ENCODE measurements around the gene DVL3.
A peak's percentile ranks its signal among the peaks of the same experiment; 100 is the strongest.
"Not testable (repeated sequence)": the region's sequence is repeated elsewhere in the genome, so short reads cannot be mapped to it uniquely, and the experiment has no call there.

DVL3 gene

GRCh38 chr3:184156522-184156955 lies 1.4 kb downstream of the DVL3 start:
- DNase-seq = no peak

DNA sequence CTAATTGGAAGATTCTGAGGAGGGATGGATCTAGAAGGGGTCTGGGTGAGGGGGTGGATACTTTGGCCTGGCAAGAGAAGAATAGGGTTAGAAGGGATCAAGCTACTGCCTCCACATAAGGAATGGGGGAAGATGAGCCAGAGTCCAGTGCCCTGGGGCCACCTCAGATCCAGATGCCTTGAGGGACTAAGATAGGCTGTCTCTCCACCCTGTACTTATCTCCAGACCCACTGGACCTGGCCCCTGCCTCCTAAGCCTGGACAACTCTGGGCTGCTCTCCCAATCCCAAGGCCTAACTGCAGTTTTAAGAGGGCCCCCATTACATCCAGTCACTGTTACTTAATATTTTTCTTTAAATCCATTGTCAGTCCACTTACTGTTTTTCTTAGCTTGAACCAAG lies 2.0 kb downstream of the DVL3 start:
- no peak for DNase-seq

GRCh38 chr3:184158404-184158803 lies 3.2 kb downstream of the DVL3 start:
- DNase-seq = no peak

DNA sequence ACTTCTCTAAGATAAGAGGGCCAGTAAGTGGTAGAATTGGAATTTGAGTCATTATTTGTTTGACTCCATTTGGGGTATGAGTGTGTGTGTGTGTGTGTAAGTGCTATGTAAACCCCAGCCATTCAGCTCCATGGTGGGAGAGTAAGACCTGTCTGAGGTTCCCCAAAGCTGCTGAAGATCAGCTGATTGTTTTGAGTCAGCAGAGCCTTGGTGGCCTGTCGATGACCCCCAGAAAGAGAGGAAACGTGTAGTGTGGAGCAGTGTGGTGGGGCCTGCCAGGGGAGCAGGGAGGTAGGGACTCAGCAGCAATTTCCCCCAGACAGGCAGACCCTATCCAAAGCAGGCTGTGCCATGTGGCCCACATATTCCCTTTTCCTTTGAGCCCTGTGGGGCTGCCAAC lies 5.3 kb downstream of the DVL3 start:
- no peak for DNase-seq

DNA sequence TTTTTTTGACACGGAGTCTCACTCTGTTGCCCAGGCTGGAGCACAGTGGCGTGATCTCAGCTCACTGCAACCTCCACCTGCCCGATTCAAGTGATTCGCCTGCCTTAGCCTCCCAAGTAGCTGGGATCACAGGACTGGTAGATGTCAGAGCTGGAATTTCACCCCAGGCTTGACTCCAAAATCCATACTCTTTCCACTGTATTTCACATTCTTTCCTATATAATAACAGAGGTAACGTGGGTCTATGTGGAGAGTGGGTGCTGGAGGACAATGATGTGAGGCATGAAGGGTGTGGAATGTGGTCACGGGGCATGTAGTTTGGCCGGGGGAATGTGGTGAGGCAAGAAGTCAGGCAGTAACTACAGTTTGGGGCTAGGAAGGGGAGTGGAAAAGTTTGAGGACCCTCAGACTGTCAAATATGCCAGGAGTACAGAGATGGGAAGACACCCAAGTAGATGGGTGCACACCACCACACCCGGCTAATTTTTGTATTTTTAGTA lies 7.4 kb downstream of the DVL3 start:
- DNase-seq = not testable (repeated sequence)

GRCh38 chr3:184164648-184165330 lies 9.6 kb downstream of the DVL3 start:
- no peak for DNase-seq

DNA sequence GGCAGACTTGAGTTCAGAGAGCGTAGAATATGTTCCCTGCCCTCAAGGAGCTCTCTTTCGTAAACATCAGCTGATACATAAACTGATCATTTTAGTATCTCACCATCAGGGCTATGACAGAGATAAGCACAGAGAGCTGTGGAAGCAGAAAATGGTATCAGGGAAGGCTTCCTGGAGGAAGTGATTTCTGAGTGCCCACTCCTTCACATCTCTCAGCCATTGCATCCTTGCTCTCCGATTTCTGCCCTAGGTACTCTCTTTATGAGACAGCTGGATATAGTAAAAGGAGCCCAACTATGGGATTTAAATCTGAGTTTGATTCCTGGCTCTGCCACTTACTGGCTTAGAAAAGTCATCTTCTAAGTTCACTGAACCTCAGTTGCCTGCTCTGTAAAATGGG lies 10.4 kb downstream of the DVL3 start:
- no peak for DNase-seq

DNA sequence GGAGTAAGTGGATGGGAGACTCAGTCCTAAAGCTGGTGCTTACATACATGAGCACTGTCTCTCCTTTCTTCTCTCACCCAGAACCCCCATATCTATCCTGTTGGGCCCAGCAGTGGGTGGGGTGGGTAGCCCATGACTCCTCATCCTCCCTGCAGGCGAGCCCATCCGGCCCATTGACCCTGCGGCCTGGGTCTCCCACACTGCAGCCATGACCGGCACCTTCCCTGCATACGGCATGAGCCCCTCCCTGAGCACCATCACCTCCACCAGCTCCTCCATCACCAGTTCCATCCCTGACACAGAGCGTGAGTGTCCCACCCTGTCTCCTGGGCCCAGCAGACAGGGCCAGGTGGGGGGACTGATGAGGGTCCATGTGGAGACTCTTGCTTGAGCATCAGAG lies 11.5 kb downstream of the DVL3 start:
- DNase-seq = no peak

DNA sequence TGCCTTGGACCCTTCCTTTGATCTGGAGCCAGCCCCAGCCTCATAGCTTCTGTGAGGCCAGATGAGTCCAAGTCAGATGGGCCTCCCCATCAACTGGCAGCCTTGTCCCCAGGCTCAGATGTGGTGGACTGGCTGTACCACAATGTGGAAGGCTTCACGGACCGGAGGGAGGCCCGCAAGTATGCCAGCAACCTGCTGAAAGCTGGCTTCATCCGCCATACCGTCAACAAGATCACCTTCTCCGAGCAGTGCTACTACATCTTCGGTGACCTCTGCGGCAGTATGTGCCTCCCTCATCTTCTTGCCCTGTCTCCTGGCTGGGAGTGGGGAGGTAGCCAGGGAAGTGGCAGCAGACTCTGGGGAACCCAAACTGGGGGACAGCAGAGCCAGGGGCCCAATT lies 12.6 kb downstream of the DVL3 start:
- no peak for DNase-seq

DNA sequence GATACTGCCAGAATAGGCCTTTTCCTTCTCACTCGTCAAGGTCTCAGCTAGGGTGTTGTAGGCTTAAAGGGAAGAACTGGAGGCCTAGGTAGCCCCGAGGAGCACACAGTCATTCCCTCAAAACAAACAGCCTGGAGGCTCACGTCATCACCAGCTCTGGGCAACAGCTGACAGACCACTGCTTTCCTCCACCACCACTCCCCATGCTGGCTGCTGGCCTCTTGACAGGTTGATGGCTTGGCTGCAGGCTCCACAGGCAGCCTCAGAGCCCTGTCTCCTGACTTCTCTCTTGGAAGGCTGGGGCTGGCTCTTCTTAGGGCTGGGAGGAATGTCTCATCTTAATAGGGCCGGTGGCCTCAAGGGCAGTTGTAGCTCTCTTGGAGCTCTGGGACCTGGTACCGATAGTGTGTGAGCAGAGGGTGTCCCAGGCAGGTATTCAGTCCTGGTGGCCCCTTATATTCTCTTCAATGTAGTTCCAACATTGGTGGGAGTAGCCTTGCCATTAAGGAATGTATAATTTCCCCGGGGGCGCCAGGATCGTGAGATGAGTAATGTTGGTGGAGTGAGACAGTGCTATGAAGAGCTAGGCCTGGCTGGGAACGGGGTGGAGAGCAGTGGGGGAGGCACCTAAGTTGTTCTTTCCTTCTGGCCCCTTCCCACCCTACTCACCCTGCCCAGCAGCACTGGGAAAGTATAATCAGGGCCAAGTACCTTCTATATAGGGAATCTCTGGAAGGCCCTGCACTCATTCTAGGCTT lies 13.4 kb downstream of the DVL3 start:
- DNase-seq = no peak

GRCh38 chr3:184169896-184170875 lies 15.0 kb downstream of the DVL3 start:
- no peak for DNase-seq

DNA sequence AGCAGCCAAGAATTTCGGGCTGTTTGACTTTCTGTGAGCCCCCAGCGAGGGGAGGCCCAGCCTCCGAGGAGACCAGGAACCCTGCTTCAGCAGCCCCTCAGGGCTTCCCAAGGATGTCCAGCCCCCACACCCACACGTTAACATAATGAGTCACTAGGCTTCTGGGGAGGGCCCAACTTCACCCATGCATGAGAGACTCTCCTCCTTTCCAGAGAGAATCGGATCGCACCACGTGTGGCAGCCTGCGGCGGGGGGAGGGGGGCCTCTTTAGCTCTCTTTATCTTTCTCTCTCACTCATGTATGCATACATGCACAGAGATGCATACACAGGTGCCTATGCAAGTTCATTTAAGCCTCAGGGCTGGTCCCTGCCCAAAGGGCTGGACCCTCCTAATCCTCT lies 16.4 kb downstream of the DVL3 start:
- no peak for DNase-seq

DNA sequence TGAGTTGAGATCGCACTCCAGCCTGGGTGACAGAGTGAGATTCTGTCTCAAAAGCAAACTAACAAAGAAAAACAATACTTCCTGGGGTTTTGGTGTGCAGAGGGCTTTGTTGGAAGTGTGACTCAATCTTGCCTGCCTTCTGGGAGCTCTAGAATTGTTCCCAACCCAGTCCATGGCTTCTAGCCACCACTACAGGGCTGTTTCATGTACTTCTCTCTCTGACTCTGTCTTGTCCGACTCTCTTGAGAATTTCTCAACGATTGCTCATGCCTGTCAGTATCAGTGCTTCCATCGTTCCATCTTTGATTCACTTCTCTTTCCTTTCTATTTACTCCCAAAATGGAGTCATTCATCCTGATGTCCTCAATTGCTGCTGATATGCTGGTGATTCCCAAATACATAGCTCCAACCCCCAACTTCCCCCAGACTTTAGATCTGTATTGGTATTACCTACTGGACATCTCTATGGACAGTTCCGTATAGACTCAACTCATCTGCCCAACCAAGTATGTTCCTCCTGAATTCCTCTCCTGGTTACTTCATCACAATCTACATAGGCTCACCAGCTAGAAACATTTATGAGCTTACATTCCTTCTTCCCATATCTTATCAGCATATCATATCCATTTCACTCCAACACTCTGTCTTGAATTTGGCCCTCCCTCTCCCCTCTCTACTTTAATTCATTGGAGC lies 17.6 kb downstream of the DVL3 start:
- no peak for DNase-seq

DNA sequence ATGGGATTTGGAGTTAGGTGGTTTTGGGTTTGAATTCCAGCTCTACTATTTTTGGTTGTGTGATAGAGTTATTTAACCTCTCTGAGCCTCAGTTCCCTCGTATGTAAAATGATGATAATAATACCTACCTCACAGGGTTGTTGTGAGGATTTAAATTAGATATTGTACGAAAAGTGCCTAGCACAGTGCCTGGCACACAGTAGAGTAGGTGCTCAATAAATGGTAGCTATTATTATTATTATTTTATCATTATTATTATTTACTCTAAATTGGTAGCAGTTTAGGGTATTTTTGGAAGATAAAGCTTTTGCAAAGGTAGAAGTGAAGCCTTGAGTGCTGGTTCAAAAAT lies 18.2 kb downstream of the DVL3 start:
- no peak for DNase-seq

DNA sequence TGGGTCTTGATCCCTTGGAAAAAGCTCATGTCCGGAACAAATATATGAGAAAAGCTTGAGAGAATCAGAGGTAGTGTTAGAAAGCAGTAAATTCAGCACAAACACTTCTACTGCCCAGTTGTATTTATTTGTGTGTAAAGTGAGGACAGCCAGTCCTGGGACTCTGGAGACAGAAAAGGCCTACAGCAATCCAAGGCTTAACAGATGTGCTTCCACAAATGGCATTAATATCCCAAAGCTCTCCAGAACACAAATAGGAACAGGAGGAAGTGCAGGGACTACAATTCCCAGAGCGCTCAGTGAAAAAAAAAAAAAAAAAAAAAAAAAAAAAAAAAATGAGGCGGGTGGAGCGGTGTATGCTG lies 19.1 kb downstream of the DVL3 start:
- no peak for DNase-seq

DNA sequence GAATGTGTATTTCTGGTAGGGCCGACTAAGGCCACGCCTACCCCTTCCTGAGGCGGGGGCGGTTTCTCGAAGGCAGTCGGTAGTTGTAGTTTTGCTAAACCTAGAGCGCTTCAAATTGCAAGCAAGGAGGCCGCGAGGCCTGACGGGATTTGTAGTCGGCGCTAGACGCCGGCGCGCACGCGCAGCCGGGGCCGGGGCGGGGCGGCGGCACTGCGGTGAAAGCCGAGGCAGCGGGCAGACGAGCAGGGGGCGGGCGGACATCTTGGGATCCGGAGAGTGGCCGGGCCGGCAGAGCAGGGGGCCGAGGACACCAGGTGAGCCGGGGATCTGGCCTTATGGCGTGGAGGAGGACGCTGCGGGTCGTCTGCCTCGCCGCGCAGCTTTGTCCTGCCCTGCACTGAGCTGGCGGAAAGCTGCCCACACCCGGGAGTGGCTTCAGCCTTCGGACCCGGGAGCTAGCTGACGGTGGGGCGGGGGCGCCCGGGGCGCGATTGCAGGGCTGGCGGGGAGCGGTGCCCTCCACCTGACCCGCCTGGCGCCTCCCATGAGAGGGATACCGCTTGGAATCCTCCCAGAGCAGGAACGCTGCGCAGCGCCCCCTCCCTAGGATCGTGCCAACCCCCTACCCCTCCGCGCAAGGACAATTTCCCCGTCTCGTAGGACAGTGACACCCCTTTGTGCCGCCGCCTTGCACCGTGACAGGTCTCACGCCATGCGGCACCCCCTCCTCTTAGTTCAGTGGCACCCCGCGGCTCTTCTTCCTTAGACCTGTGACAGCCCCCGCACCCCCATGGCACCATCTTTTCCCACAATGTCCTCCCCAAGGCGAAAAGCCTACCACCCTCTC lies 19.7 kb downstream of the DVL3 start, which contains the start of gene AP2M1:
TSS of gene AP2M1 (plus strand) at position 210 of the 847 bp plus-strand sequence. CDS start 2,139 bp downstream, outside the sequence.
- peak; percentile 98 for DNase-seq

GRCh38 chr3:184175506-184175905 lies 20.3 kb downstream of the DVL3 start:
- no peak for DNase-seq

- no peak for DNase-seq
These were observed 20.8 kb downstream of the DVL3 start for GRCh38 chr3:184175981-184176376.

GRCh38 chr3:184176377-184177330 lies 21.5 kb downstream of the DVL3 start:
- no peak for DNase-seq

DNA sequence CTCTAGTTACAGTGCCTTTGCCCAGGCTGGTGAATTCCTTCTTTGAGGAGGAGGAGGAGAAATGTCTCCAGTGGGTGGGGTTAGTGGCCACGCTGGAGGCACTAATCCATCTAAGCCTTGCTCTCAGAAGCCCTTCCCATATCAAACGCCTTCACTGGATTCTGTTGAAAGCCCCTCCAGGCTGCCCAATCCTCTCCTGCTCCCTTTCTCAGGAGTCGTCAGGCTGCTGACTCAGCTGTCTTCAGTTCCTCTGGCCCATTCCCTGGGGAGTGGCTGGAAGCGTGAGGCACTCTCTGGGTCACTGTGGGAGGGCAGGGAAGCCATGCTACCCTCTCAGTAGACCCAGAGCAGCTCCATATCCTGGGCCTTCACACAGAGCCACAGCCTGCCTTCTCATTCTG lies 22.2 kb downstream of the DVL3 start:
- DNase-seq = no peak
